Loucy (cell line): ENCODE measurements around the gene LIMS1.

Experiments used
- H2AFZ ChIP-seq: fragments of 200-600 bp; sonication (generic); 2 replicates; pipeline ENCODE4 v1.6.0; 2016; ENCODE audit warnings: antibody characterized with exemption, mild to moderate bottlenecking, low read length, moderate library complexity
- H3F3A ChIP-seq: fragments of 200-600 bp; 2 replicates; pipeline ENCODE4 v1.6.0; 2016; ENCODE audit warnings: antibody characterized with exemption, low read depth, mild to moderate bottlenecking
- H3K27me3 ChIP-seq: fragments of 200-600 bp; sonication (generic); 2 replicates; pipeline ENCODE4 v1.6.1; 2014; ENCODE audit warnings: low read length, mild to moderate bottlenecking; ENCODE audit not compliant: insufficient read depth, poor library complexity, severe bottlenecking
- H3K36me3 ChIP-seq: fragments of 200-600 bp; sonication (generic); 2 replicates; pipeline ENCODE4 v1.6.1; 2016; ENCODE audit warnings: low read length; ENCODE audit not compliant: insufficient read depth
- H3K4me1 ChIP-seq: fragments of 200-600 bp; sonication (generic); 2 replicates; pipeline ENCODE4 v1.5.1; 2014; ENCODE audit warnings: low read length, mild to moderate bottlenecking; ENCODE audit not compliant: insufficient read depth, poor library complexity, severe bottlenecking
- H3K4me2 ChIP-seq: fragments of 200-600 bp; sonication (generic); 2 replicates; pipeline ENCODE4 v1.6.0; 2014; ENCODE audit warnings: antibody characterized with exemption, low read length, low read depth, mild to moderate bottlenecking; ENCODE audit not compliant: poor library complexity, severe bottlenecking
- H3K4me3 ChIP-seq: fragments of 200-600 bp; sonication (generic); 2 replicates; pipeline ENCODE4 v1.5.1; 2014; ENCODE audit warnings: low read length, mild to moderate bottlenecking, mixed read lengths; ENCODE audit not compliant: poor library complexity, severe bottlenecking
- H3K79me2 ChIP-seq: fragments of 200-600 bp; sonication (generic); 2 replicates; pipeline ENCODE4 v1.6.1; 2014; ENCODE audit warnings: low read length; ENCODE audit not compliant: insufficient read depth
- H3K9ac ChIP-seq: fragments of 200-600 bp; sonication (generic); 2 replicates; pipeline ENCODE4 v1.6.0; 2014; ENCODE audit warnings: mild to moderate bottlenecking, low read depth, low read length, moderate library complexity; ENCODE audit not compliant: poor library complexity, severe bottlenecking
- H3K9me2 ChIP-seq: fragments of 200-600 bp; sonication (generic); replicated peaks from 2 replicates; pipeline ENCODE4 v1.6.1; 2016; ENCODE audit warnings: low read depth, low read length, mixed read lengths
- H3K9me3 ChIP-seq: fragments of 200-600 bp; sonication (generic); 2 replicates; pipeline ENCODE4 v1.6.1; 2014; ENCODE audit warnings: mild to moderate bottlenecking, antibody characterized with exemption, low read length, low read depth; ENCODE audit not compliant: insufficient read depth
- H4K20me1 ChIP-seq: fragments of 200-600 bp; sonication (generic); 2 replicates; pipeline ENCODE4 v1.6.0; 2014; ENCODE audit warnings: antibody characterized with exemption, low read length, mild to moderate bottlenecking; ENCODE audit not compliant: insufficient read depth, poor library complexity, severe bottlenecking
- CTCF ChIP-seq: fragments of 200-600 bp; sonication (generic); conservative IDR thresholded peaks from 2 replicates; pipeline ENCODE4 v1.5.1; 2014; ENCODE audit warnings: mild to moderate bottlenecking, antibody characterized with exemption, low read length
- EZH2phosphoT487 ChIP-seq: fragments of 200-600 bp; IDR thresholded peaks from 2 replicates; pipeline ENCODE4 v1.6.1; 2018; ENCODE audit warnings: antibody characterized with exemption, mild to moderate bottlenecking, moderate library complexity, borderline replicate concordance

Gene LIMS1

DNA sequence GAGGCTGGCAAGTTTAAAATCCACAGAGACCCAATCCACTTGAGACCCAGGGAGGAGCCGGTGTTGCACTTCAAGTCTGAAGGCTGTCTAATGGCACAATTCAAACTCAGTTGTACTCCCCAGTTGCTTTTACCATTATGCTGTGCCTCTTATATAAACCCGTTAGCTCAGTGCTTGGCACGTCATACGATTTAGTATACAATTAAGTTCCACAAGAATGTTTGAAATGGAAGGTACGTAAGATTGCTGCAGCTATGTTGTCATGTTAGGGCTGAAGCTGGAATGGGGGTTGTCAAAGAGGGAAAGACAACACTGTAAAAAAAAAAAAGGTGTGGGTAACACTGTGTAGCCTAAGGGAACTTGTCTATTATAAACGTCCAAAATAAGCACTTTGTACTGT, 30.2 kb downstream of the LIMS1 start:
- H3K9ac ChIP-seq, result no peak overlapping the region
- no peak overlapping the region for H3K4me2 ChIP-seq
- no peaks in the 10 kb centered on the region for H3F3A ChIP-seq
- TF ChIP-seq EZH2phosphoT487, result no peak
- TF ChIP-seq CTCF, result no peak
- H2AFZ ChIP-seq, result no peak overlapping the region
- no peaks in the 10 kb centered on the region for H3K9me2 ChIP-seq
- no peaks in the 10 kb centered on the region for H3K27me3 ChIP-seq
- H3K4me1 ChIP-seq, result peaks cover 2% of the 10 kb centered on the region
- H3K4me3 ChIP-seq, result no peak overlapping the region
- peaks cover 73% of the 10 kb centered on the region for H3K79me2 ChIP-seq
- H4K20me1 ChIP-seq, result no peaks in the 10 kb centered on the region
- no peaks in the 10 kb centered on the region for H3K36me3 ChIP-seq
- peaks cover 7% of the 10 kb centered on the region; the same call in 1 of the 2 replicates for H3K9me3 ChIP-seq

GRCh38 chr2:108565778-108566375, 31.6 kb downstream of the LIMS1 start:
- H3F3A ChIP-seq, result no peaks in the 10 kb centered on the region
- no peak overlapping the region for H3K9ac ChIP-seq
- H4K20me1 ChIP-seq, result no peaks in the 10 kb centered on the region
- H2AFZ ChIP-seq, result no peak overlapping the region
- H3K4me3 ChIP-seq, result no peak overlapping the region
- no peaks in the 10 kb centered on the region for H3K36me3 ChIP-seq
- no peaks in the 10 kb centered on the region for H3K9me2 ChIP-seq
- peaks cover 73% of the 10 kb centered on the region for H3K79me2 ChIP-seq
- H3K4me1 ChIP-seq, result no peaks in the 10 kb centered on the region
- peaks cover 7% of the 10 kb centered on the region; the same call in 1 of the 2 replicates for H3K9me3 ChIP-seq
- TF ChIP-seq CTCF, result no peak
- TF ChIP-seq EZH2phosphoT487, result no peak
- no peak overlapping the region for H3K4me2 ChIP-seq
- no peaks in the 10 kb centered on the region for H3K27me3 ChIP-seq

GRCh38 chr2:108570416-108570815, 36.1 kb downstream of the LIMS1 start:
- Histone ChIP-seq H3K9ac (no peak overlapping the region), H3K27me3 (no peaks in the 10 kb centered on the region), H3K79me2 (peaks cover 93% of the 10 kb centered on the region), H3F3A (no peaks in the 10 kb centered on the region), H3K4me3 (no peak overlapping the region), H3K9me3 (no peaks in the 10 kb centered on the region), H3K4me1 (peaks cover 5% of the 10 kb centered on the region), H3K9me2 (no peaks in the 10 kb centered on the region), H4K20me1 (no peaks in the 10 kb centered on the region), H3K36me3 (no peaks in the 10 kb centered on the region), H3K4me2 (no peak overlapping the region), H2AFZ (no peak overlapping the region)
- TF ChIP-seq CTCF (no peak), EZH2phosphoT487 (no peak)
